Fibroblast of the aortic adventitia (primary cell): ENCODE data around the gene PADI3. TPM values are rescaled to one million over a fixed set of nuclear protein-coding genes. Genes with fewer than 3 reads are reported as not detected.

Experiments used
- DNase-seq: peaks from one replicate; pipeline ENCODE4 v3.0.0-alpha.2; 2010; ENCODE audit warnings: low read depth
- H3K4me3 ChIP-seq: 2 replicates; pipeline ENCODE4 v1.5.1; 2011; ENCODE audit warnings: low read depth, mild to moderate bottlenecking, control low read depth, low read length, moderate library complexity
- CTCF ChIP-seq: IDR thresholded peaks from 2 replicates; pipeline ENCODE4 v1.5.1; 2011; ENCODE audit warnings: mild to moderate bottlenecking, low read length, control low read depth, inconsistent platforms; ENCODE audit not compliant: insufficient read depth
- total RNA-seq: library from RNA; depleted of rRNA; stranded (reverse); fragments of >200 nt; gene quantifications from 2 replicates; pipeline ENCODE4 v1.2.3, GENCODE V29; 2012; ENCODE audit warnings: low replicate concordance

PADI3 gene
- total RNA-seq, 1 donor: not detected

GRCh38 chr1:17250601-17251000 is 1.7 kb downstream of the PADI3 start:
- DNase-seq: no peak
- no peak overlapping the region for H3K4me3 ChIP-seq
- TF ChIP-seq CTCF: no peak

GRCh38 chr1:17251246-17251645 is 2.3 kb downstream of the PADI3 start:
- TF ChIP-seq CTCF: no peak
- DNase-seq: no peak
- no peak overlapping the region for H3K4me3 ChIP-seq

- no peak overlapping the region for H3K4me3 ChIP-seq
- no peak for DNase-seq
- no peak for TF ChIP-seq CTCF
Measured at GRCh38 chr1:17251701-17252376, 2.9 kb downstream of the PADI3 start.

GRCh38 chr1:17255336-17255735 is 6.4 kb downstream of the PADI3 start:
- H3K4me3 ChIP-seq: no peak overlapping the region
- TF ChIP-seq CTCF: no peak
- no peak for DNase-seq

GRCh38 chr1:17258116-17258757 is 9.3 kb downstream of the PADI3 start:
- no peak overlapping the region for H3K4me3 ChIP-seq
- peak; percentile 20 for DNase-seq
- TF ChIP-seq CTCF: no peak

- DNase-seq: no peak
Measured at GRCh38 chr1:17258758-17259130, 9.8 kb downstream of the PADI3 start.

More at GRCh38 chr1:17258758-17259130, 9.8 kb downstream of the PADI3 start:
- TF ChIP-seq CTCF: no peak
- H3K4me3 ChIP-seq: no peak overlapping the region
